HG02623 (cell line): ENCODE data around the gene GLI1.
A peak's percentile ranks its signal among the peaks of the same experiment; 100 is the strongest.
"Not testable (repeated sequence)": the region's sequence is repeated elsewhere in the genome, so short reads cannot be mapped to it uniquely, and the experiment has no call there.

Source experiments
- ATAC-seq: cut with Tn5 transposase; IDR thresholded peaks from one replicate; pipeline ENCODE4 v1.9.1; 2021; ENCODE audit warnings: moderate library complexity; ENCODE audit not compliant: unreplicated experiment

GLI1 gene

DNA sequence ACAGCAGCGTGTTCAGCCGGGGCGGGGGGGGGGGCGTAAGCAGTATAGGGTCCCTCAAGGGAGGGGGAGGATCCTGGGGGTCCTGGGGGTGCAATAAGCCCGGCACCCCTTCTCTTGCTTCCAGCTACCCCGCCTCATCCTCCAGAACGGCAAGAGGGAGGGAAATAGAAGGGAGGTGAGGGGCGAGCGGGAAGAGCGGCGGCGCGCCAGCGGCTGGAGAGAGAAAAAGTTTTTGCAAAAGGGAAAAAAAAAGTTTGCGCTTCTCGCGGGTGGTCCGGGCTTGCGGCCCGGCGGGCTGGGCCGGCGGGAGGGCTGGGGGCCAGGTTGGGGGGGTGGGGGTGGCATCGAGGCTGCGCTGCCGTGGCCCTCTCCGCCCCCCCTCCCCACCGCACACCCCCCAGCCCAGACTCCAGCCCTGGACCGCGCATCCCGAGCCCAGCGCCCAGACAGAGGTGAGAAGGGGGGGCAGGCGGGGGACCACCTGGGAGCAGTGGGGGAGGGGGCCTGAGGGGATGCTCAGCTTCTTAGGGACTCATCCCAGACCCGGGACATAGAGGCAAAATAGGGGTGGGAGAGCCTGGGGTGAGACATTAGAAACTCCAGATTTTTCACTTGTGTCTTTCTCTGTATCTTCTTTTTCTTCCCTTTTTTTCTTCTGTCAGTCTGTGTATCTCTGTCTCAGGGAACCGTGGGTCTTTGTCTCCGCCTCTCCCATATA is at the start of gene GLI1:
TSS of gene GLI1 (plus strand) at position 36 of the 718 bp plus-strand sequence. CDS start 3,907 bp downstream, outside the sequence.
- ATAC-seq, result no peak

- no peak for ATAC-seq
Measured at GRCh38 chr12:57410534-57410933, 49.1 kb upstream of the GLI1 start.

DNA sequence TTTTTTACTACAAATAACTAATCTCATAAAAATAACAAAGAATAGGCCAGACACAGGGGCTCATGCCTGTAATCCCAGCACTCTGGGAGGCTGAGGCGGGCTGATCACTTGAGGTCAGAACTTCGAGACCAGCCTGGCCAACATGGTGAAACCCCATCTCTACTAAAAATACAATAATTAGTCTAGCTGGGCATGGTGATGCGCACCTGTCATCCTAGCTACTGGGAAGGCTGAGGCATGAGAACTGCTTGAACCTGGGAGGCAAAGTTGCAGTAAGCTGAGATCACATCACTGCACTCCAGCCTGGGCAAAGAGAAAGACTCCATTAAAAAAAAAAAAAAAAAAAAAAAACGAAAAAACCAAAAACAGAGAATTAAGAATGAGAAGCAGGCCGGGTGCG is 45.4 kb upstream of the GLI1 start:
- not testable (repeated sequence) for ATAC-seq

GRCh38 chr12:57415088-57415487 is 44.5 kb upstream of the GLI1 start:
- ATAC-seq, result no peak

DNA sequence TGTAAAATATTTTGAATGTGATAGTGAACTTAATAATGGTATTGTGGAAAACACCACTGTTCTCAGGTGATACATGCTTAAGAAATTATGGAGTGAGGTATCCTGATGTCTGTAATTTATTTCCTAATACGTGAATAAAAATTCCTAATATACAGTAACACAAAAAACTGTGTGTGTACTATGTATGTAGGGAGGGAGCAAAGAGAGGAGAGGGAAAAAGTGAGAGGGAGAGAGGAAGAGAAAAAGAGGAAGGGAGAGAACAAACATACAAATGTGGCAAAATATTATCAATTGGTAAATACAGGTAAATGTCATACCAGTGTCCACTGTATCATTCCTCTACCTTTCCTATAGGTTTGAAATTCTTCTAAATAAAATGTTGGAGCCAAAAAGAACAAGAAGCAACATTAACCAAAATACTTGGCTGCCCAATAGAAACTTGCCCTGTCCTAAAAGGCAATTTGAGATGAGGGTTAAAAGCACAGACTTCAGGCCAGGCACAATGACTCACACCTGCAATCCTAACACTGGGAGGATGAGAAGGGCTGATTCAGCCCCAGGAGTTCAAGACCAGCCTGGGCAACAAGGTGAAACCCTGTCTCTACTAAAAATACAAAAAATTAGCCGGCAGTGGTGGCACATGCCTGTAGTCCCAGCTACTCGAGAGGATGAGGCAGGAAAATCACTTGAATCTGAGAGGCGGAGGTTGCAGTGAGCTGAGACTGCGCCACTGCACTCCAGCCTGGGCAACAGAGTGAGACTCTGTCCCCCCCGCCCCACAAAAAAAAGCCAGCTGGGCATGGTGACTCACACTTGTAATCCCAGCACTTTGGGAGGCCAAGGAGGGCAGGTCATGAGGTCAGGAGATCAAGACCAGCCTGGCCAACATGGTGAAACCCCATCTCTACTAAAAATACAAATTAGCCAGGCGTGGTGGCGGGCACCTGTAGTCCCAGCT is 43.3 kb upstream of the GLI1 start:
- ATAC-seq, result no peak

GRCh38 chr12:57418255-57418654 is 41.3 kb upstream of the GLI1 start:
- ATAC-seq, result no peak

DNA sequence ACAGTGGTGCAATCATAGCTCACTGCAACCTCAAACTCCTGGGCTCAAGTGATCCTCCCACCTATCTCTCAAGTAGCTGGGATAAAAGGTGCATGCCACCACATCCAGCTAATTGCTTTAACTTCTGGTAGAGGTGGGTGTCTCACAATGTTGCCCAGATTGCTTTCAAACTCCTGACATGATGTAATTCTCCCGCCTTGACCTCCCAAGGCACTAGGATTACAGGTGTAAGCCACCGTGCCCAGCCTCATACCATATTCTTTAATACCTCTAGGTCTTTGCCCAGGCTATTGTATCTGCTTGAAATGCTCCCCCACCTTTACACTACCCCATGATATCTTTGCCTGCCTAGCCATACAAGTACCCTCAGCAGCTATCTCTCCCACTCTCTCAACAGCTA is 40.1 kb upstream of the GLI1 start:
- no peak for ATAC-seq

- no peak for ATAC-seq
Measured at GRCh38 chr12:57420482-57420881, 39.1 kb upstream of the GLI1 start.

GRCh38 chr12:57426948-57427347 is 32.6 kb upstream of the GLI1 start:
- ATAC-seq, result not testable (repeated sequence)

DNA sequence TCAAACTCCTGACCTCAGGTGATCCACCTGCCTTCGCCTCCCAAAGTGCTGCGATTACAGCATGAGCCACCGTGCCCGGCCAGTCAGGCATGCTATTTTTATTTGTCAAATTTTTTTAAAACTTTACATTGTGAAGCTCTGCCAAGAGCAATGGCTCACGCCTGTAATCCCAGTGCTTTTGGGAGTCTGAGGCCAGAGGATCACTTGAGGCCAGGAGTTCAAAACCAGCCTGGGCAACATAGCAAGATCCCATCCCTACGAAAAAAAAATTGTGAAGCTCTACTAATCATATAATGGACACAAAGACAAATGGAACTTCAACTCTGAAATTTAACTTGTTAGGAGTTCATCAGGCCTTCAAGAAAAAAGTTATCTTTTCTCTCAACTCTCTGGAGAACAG is 30.6 kb upstream of the GLI1 start:
- ATAC-seq, result no peak

- no peak for ATAC-seq
Measured at GRCh38 chr12:57429473-57430111, 30.0 kb upstream of the GLI1 start.

- peak; percentile 35 for ATAC-seq
Measured at GRCh38 chr12:57430112-57430930, 29.3 kb upstream of the GLI1 start.

GRCh38 chr12:57430931-57431566 is 28.5 kb upstream of the GLI1 start, which contains the start of gene R3HDM2:
R3HDM2 (minus strand) TSS chr12:57431043; CDS start chr12:57310428, 120,615 bp downstream.
- ATAC-seq, result peak; percentile 94

DNA sequence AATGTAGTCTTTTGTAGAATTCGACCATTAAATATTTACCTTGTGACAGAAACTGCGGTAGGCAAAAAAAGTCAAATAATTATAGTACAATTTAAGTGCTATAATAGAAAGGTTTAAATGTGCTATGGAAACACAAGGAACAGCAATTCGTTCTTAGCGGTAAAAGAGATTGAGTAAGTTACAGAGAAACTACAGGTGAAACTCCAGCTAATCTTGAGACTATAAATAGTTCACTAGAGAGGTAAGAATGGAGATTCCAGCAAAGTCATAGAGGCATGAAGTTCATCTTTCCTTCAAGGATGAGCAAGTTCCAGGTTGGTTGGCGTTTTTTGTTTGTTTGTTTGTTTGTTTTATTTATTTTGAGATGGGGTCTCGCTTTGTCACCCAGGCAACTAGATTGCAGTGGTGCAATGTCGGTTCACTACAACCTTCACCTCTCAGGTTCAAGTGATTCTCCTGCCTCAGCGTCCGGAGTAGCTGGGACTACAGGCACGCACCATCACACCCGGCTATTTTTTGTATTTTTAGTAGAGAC is 27.9 kb upstream of the GLI1 start:
- ATAC-seq, result no peak

DNA sequence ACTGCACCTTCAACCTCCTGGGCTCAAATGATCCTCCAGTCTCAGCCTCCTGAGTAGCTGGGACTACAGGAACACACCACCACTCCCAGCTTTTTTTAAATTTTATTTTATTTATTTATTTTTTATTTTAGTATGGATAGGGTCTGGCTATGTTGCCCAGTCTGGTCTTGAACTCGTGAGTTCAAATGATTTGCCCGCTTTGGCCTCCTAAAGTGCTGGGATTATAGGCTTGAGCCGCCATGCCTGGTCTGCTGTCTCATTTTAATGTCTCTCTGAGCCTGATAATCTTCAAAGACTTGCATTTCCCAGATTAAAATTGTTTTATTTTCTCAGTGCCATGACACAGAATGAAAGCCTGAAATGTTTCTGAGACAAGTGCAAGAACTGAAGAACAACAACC is 26.2 kb upstream of the GLI1 start:
- no peak for ATAC-seq

- no peak for ATAC-seq
Measured at GRCh38 chr12:57434517-57435223, 24.9 kb upstream of the GLI1 start, which contains the start of gene INHBC. INHBC (plus strand) TSS chr12:57434784; CDS start chr12:57434887, 103 bp downstream.

DNA sequence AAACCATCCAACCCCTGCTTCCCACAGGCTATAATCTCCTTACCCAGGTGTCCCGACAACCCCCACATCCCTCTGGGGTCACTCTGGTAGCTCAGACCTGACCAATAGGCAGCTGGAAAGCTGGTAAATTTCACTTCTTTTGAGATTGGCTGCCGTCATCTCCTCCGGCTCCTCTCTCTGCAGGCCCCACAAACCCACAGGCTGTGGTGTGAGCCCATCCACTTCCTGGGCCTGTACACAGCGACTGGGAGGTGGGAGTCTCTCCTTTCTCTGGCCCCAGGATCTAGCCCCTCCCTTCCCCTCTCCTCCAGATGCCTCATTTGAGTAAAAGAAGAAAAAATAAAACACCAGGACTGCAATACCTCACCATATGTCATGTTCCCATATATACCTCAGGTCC is 24.3 kb upstream of the GLI1 start:
- ATAC-seq, result no peak

DNA sequence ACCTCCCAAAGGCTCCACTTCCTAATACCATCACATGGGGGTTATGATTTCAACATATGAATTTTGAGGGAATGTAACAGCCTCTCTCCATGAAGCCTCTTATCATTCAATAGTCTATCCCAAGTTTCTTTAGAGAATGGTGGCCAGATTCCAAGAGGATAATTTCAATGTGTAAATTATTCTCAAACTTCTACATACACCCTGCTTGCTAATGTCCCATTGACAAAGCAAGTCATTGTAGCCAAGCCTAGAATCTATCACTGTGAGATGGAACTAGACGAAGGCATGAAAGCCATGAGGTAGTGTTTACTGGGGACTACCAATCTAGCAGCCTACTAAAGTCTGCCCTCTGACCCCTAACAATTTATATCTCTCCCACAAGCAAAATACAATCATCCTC is 21.2 kb upstream of the GLI1 start:
- no peak for ATAC-seq

GRCh38 chr12:57439762-57440266 is 19.8 kb upstream of the GLI1 start:
- ATAC-seq, result no peak
